Amniotic stem cell (primary cell): ENCODE results near the gene ACTR3C.
"Not testable (repeated sequence)": the region's sequence is repeated elsewhere in the genome, so short reads cannot be mapped to it uniquely, and the experiment has no call there.

Source experiments
- DNase-seq: peaks from one replicate; lab custom pipeline; 2025; lab: John Stamatoyannopoulos, UW

ACTR3C gene

GRCh38 chr7:150312649-150313366 is 10.5 kb downstream of the ACTR3C start:
- DNase-seq: not testable (repeated sequence)

DNA sequence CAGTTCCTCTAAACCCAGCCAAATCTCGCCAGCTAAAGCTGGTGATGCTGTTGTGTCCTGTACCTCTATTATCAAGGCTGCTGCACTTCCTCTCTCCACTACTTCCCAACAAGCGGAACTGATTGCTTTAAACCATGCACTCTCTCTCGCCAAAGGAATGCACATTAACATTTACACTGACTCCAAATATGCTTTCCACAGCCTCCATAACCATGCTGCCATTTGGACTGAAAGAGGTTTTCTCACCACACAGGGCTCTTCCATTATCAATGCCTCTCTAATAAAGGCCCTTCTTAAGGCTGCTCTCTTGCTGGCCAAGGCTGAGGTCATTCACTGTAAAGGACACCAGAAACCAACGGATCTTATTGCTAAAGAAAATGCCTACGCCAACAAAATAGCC is 11.6 kb downstream of the ACTR3C start:
- no peak for DNase-seq

- DNase-seq: no peak
These were observed 12.2 kb downstream of the ACTR3C start for GRCh38 chr7:150311146-150311545.

- DNase-seq: no peak
These were observed 14.8 kb downstream of the ACTR3C start for GRCh38 chr7:150308575-150308974.

DNA sequence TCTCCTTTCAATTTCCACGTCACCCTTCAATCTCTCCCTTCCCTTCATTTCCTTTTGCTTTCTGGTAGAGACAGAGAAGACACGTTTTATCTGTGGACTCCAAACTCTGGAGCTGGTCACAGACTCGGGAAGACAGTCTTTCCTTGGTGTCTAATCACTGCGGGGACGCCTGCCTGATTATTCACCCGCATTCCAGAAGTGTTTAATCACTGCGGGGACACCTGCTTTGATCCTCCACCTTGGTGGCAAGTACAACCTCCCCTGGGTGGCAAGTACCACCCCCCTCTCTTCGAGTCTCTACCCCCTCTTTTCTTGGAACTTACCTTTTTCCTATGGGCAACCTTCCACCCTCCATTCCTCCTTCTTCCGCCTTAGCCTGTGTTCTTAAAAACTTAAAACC is 15.4 kb downstream of the ACTR3C start:
- DNase-seq: no peak

DNA sequence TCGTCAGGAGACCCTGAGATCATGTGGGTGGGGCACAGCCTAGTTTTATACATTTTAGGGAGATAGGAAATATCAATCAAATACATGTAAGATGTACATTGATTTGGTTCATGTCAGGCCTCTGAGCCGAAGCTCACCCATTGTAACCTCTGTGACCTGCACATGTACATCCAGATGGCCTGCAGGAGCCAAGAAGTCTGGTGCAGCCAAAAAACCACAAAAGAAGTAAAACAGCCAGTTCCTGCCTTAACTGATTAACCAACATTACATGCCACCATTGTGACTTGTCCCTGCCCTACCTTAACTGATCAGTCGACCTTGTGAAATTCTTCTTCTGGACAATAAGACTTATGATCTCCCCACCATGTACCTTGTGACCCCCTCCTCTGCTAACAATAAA is 16.2 kb downstream of the ACTR3C start:
- no peak for DNase-seq

GRCh38 chr7:150306377-150306776 is 17.0 kb downstream of the ACTR3C start:
- not testable (repeated sequence) for DNase-seq

DNA sequence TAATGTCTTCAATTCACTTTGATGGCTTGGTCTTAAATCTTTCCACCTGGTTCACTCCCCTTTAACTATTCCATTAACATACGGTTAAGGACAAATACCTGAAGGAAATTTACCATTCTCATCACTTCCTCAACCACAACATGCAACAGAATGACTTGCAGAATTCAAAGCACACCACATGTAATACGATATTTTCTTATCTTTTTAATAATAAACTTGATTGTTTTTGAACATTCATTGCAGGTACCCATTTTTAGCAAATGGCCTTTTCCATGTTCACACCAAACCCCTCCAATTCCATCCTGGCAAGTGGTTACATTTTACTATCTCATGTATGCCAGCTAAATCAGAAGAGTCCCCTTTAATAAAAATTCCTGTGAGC is 17.5 kb downstream of the ACTR3C start:
- DNase-seq: not testable (repeated sequence)

- DNase-seq: not testable (repeated sequence)
These were observed 18.0 kb downstream of the ACTR3C start for GRCh38 chr7:150305259-150305902.

GRCh38 chr7:150304499-150305258 is 18.7 kb downstream of the ACTR3C start:
- DNase-seq: not testable (repeated sequence)

GRCh38 chr7:150302908-150303310 is 20.4 kb downstream of the ACTR3C start:
- not testable (repeated sequence) for DNase-seq

DNA sequence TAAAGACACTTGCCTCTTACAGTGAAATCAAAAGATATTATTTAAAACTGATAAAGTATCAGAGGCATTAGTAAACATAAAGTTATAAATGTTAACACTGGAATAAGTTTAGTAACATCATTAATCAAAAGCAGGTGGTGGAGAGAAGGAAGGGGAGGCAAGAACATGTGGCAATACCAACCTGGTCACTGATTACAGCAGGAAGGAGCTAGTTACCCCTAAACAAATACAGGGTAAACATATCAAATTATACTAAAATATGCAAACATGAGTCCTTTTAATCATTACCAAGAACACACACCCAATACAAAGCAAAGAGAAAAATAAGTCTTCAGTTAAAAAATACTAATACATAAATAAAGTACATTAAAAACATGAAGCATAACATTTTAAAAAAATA is 25.4 kb downstream of the ACTR3C start:
- DNase-seq: not testable (repeated sequence)

DNA sequence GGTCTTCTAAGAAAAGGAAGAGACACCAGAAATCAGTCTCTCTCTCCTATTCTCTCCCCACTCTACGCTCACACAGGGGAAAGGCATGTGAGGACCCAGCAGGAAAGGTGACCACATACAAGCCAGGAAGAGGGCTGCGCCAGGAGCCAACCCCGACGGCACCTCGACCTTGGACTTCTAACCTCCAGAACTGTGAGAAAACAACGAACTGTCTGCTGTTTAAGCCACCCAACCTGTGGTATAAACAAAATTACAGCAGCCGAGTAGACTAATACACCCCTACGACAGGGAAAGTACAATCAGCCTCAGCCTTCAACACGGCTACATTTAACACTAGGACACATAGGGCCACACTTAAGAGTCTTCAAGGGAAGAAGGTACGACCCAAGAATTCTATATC is 26.5 kb downstream of the ACTR3C start:
- not testable (repeated sequence) for DNase-seq

- not testable (repeated sequence) for DNase-seq
These were observed 27.7 kb downstream of the ACTR3C start for GRCh38 chr7:150295614-150296013.

- DNase-seq: not testable (repeated sequence)
These were observed 28.3 kb downstream of the ACTR3C start for GRCh38 chr7:150295027-150295426.

- DNase-seq: not testable (repeated sequence)
These were observed 33.0 kb downstream of the ACTR3C start for GRCh38 chr7:150290317-150290716.

- not testable (repeated sequence) for DNase-seq
These were observed 34.5 kb downstream of the ACTR3C start for GRCh38 chr7:150288816-150289215.

DNA sequence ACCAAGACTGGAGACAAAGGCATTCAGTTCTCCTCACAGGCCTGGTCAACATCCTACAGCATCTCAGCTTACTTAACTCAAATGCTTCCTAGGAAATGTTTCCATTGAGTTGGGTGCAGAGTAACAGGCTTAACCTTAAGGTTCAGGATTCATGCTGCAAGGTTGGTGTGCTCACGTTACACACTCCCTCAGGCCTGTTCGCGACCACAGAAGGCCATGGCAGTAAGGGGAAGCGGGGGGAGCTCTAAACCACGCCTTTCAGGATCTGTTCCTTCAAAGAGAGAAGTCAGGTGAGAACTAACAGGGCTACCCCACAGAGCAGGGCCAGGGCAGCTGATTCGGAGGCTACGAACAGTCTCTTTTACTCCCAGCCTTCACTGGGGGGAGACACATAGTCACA is 35.5 kb downstream of the ACTR3C start:
- not testable (repeated sequence) for DNase-seq

GRCh38 chr7:150285849-150286754 is 37.2 kb downstream of the ACTR3C start:
- not testable (repeated sequence) for DNase-seq

DNA sequence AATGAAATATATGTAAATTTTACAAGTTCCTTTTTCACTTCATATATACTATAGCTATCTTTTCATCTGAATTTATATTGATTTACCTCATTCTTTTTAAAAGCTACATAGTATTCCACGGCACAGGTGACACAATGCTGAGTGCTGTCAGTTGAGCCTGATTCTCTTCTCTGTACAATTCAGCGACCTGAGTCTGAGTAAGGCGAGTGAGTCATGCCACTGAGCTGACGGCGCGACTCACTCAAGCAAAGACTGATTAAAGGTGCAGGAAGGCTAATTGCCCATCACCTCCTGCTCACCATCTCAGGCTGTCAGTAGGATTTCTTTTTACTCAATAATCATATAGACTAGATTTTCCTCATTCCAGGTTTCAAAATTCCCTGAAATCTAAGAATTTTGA is 39.7 kb downstream of the ACTR3C start:
- not testable (repeated sequence) for DNase-seq

DNA sequence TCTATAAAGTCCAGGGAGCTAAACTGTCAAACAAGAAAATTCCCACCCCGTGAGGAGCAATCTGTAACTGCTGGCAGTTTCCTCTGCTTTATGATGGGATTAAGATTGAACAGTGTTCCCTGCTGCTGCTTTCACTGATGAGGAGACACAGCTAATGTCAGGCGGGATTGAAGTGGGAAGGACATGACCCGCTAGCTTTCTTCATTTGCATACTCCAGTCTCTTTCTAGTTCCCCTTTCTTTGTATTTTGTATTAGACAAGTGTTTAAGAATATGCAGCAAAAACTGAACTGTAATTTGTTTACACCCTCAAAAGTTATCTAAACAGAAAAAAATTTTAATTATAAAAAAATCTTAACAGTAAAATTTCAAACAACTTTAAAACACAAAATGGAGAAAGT is 40.2 kb downstream of the ACTR3C start:
- DNase-seq: not testable (repeated sequence)
